ENCODE measurements around the gene SPTSSA. TPM values are rescaled to one million over a fixed set of nuclear protein-coding genes. Genes with fewer than 3 reads are reported as not detected.

SPTSSA gene
- total RNA-seq, 2 donors from 2014 or later, result 10.8 to 20.2 TPM

GRCh38 chr14:34496007-34496678 lies 34.1 kb upstream of the SPTSSA start:
- no peaks in the 10 kb centered on the region for H3K27me3 ChIP-seq (replicated peaks; ENCODE audit: insufficient read depth)
- DNase-seq (ENCODE audit: low spot score), result no peak
- peaks cover 0 to 17% of the 10 kb centered on the region in 2 donors for H3K4me1 ChIP-seq (ENCODE audit: control insufficient read depth in 1 of 2, low read depth in 2 of 2)
- H3K36me3 ChIP-seq, result no peaks in the 10 kb centered on the region
- no peaks in the 10 kb centered on the region for H3K9me3 ChIP-seq
- H3K4me3 ChIP-seq, result no peak overlapping the region
- no peak for TF ChIP-seq CTCF (IDR thresholded peaks at IDR 0.05)
- no peak for ATAC-seq (ENCODE audit: insufficient number of reproducible peaks, low FRiP score, low read depth)
- peak overlapping the region in 1 of 2 donors; percentile 21 for H3K27ac ChIP-seq

- Histone ChIP-seq H3K9me3 (no peaks in the 10 kb centered on the region), H3K27me3 (replicated peaks; ENCODE audit: insufficient read depth) (no peaks in the 10 kb centered on the region), H3K4me3 (no peak overlapping the region), H3K27ac (no peak overlapping the region), H3K36me3 (no peaks in the 10 kb centered on the region), H3K4me1 (ENCODE audit: control insufficient read depth in 1 of 2, low read depth in 2 of 2) (peaks cover 0 to 3% of the 10 kb centered on the region in 2 donors)
- no peak for DNase-seq (ENCODE audit: low spot score)
- ATAC-seq (ENCODE audit: insufficient number of reproducible peaks, low FRiP score, low read depth), result no peak
- no peak for TF ChIP-seq CTCF (IDR thresholded peaks at IDR 0.05)
Measured at GRCh38 chr14:34489324-34489723, 27.3 kb upstream of the SPTSSA start.

GRCh38 chr14:34488528-34488927 lies 26.5 kb upstream of the SPTSSA start:
- ATAC-seq (ENCODE audit: insufficient number of reproducible peaks, low FRiP score, low read depth), result no peak
- no peaks in the 10 kb centered on the region for H3K9me3 ChIP-seq
- no peaks in the 10 kb centered on the region for H3K36me3 ChIP-seq
- no peak overlapping the region for H3K27ac ChIP-seq
- H3K4me3 ChIP-seq, result no peak overlapping the region
- no peak for DNase-seq (ENCODE audit: low spot score)
- no peak for TF ChIP-seq CTCF (IDR thresholded peaks at IDR 0.05)
- peaks cover 0 to 3% of the 10 kb centered on the region in 2 donors for H3K4me1 ChIP-seq (ENCODE audit: control insufficient read depth in 1 of 2, low read depth in 2 of 2)
- H3K27me3 ChIP-seq (replicated peaks; ENCODE audit: insufficient read depth), result no peaks in the 10 kb centered on the region

- DNase-seq (ENCODE audit: low spot score) (no peak), ATAC-seq (ENCODE audit: insufficient number of reproducible peaks, low FRiP score, low read depth) (no peak)
- Histone ChIP-seq H3K36me3 (no peaks in the 10 kb centered on the region), H3K4me3 (no peak overlapping the region), H3K27ac (no peak overlapping the region), H3K4me1 (ENCODE audit: control insufficient read depth in 1 of 2, low read depth in 2 of 2) (no peaks in the 10 kb centered on the region), H3K9me3 (no peaks in the 10 kb centered on the region), H3K27me3 (replicated peaks; ENCODE audit: insufficient read depth) (no peaks in the 10 kb centered on the region)
- TF ChIP-seq CTCF (IDR thresholded peaks at IDR 0.05), result no peak
Measured at GRCh38 chr14:34484726-34485125, 22.7 kb upstream of the SPTSSA start.

- no peak for DNase-seq (ENCODE audit: low spot score)
- TF ChIP-seq CTCF (IDR thresholded peaks at IDR 0.05), result no peak
- H3K36me3 ChIP-seq, result no peaks in the 10 kb centered on the region
- no peaks in the 10 kb centered on the region for H3K27me3 ChIP-seq (replicated peaks; ENCODE audit: insufficient read depth)
- no peak for ATAC-seq (ENCODE audit: insufficient number of reproducible peaks, low FRiP score, low read depth)
- H3K4me1 ChIP-seq (ENCODE audit: control insufficient read depth in 1 of 2, low read depth in 2 of 2), result no peaks in the 10 kb centered on the region
- no peak overlapping the region for H3K27ac ChIP-seq
- no peak overlapping the region for H3K4me3 ChIP-seq
- no peaks in the 10 kb centered on the region for H3K9me3 ChIP-seq
Measured at GRCh38 chr14:34482463-34482862, 20.4 kb upstream of the SPTSSA start.

Measured in thoracic aorta (tissue), 2 donors.